ES-I3 (cell line): ENCODE measurements around the gene BCL2L1.
"Not testable (repeated sequence)": the region's sequence is repeated elsewhere in the genome, so short reads cannot be mapped to it uniquely, and the experiment has no call there.

Experiments used
- H3K36me3 ChIP-seq: 2 replicates; pipeline ENCODE4 v1.6.1; 2013; ENCODE audit warnings: mild to moderate bottlenecking, low read length, control low read depth, moderate library complexity; ENCODE audit not compliant: insufficient read depth
- H3K4me1 ChIP-seq: 2 replicates; pipeline ENCODE4 v1.6.1; 2013; ENCODE audit warnings: mild to moderate bottlenecking, control low read depth, low read length; ENCODE audit not compliant: insufficient read depth
- H3K9ac ChIP-seq: 2 replicates; pipeline ENCODE4 v1.6.1; 2013; ENCODE audit warnings: low read depth, mild to moderate bottlenecking, low read length, moderate library complexity
- H3K9me3 ChIP-seq: 2 replicates; pipeline ENCODE4 v1.6.1; 2013; ENCODE audit warnings: mild to moderate bottlenecking, low read length, moderate library complexity; ENCODE audit not compliant: control insufficient read depth, insufficient read depth

BCL2L1 gene

DNA sequence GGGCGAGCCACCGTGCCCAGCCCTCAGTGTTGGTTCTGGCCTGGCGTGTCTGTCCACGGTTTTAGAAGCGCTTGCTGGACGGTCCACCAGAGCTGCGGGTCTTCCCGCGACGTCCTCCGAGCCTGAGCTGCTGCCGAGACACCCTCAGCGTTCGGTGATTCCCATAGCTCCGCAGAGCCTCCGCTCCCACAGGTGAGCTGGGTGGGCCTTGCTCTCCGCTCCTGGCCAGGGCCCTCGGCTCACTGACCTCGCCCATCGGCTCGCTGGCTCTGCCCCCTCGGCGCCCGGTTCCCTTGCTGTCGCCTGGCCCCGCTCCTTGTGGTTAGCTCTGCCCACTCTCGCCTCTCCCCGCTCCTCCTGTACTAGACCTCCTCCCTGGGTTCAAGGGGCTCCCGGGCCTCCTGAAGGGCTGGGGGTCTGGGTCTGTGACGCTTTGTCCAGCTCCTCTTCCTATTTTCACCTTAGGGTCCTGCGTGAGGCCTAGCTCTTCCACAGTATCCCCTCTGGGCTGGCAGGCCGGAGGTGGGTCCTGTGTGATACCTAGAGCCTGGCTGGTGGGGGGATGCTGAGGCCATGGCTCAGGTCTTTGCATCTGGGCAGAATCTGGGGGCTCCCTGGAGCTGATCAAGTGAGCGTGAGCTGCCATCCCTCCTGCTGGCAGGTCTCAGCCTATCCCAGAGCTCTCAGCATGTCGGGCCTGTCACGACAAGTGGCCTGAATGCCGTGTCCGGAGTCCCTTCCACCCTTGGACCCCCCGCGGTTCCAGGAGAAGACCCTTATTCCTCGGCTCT lies 89.9 kb downstream of the BCL2L1 start:
- H3K4me1 ChIP-seq = no peaks in the 10 kb centered on the region
- no peaks in the 10 kb centered on the region for H3K9me3 ChIP-seq
- no peaks in the 10 kb centered on the region for H3K36me3 ChIP-seq
- H3K9ac ChIP-seq = no peak overlapping the region

DNA sequence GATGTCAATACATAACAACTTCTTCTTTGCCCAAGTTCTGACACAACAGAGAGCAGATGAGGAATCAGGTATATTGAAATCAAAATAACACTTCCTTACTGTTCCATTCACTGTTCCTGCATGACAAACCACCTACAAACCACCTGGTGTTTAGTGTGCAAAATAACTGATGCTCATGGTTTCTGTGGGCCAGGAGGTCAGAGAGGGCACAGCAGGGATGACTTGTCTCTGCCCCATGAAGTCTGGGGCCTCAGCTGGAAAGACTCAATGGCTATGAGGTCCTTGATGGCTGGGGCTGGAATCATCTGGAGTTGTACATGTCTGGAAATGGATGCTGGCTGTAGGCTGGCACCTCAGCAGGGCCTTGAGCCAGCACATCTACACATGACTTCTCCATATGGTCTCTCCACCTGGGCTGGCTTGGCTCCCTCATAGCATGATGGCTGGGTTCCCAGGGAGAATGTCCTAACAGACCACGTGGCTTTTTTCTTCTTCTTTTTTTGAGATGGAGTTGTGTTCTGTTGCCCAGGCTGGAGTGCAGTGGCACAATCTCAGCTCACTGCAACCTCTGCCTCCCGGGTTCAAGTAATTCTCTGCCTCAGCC lies 92.4 kb downstream of the BCL2L1 start:
- Histone ChIP-seq H3K4me1 (no peaks in the 10 kb centered on the region), H3K9ac (no peak overlapping the region), H3K36me3 (no peaks in the 10 kb centered on the region), H3K9me3 (no peaks in the 10 kb centered on the region)

DNA sequence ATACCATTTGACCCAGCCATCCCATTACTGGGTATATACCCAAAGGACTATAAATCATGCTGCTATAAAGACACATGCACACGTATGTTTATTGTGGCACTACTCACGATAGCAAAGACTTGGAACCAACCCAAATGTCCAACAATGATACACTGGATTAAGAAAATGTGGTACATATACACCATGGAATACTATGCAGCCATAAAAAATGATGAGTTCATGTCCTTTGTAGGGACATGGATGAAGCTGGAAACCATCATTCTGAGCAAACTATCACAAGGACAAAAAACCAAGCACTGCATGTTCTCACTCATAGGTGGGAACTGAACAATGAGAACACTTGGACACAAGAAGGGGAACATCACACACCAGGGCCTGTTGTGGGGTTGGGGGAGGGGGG lies 94.6 kb downstream of the BCL2L1 start:
- H3K4me1 ChIP-seq, H3K9me3 ChIP-seq, H3K9ac ChIP-seq, H3K36me3 ChIP-seq: not testable (repeated sequence)

DNA sequence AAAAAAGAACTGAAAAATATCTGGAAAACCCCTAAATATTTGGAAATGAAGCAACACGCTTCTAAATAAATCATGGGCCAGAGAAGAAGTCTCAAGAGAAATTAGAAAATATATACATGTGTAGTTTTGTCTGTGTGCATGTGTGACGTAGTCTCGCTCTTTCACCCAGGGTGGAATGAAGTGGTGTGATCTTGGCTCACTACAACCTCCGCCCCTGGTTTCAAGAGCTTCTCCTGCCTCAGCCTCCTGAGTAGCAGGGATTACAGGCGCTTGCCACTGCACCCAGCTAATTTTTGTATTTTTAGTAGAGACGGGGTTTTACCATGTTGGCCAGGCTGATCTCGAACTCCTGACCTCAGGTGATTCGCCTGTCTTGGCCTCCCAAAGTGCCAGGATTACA lies 96.1 kb downstream of the BCL2L1 start:
- H3K36me3 ChIP-seq, H3K9me3 ChIP-seq, H3K4me1 ChIP-seq, H3K9ac ChIP-seq: not testable (repeated sequence)

DNA sequence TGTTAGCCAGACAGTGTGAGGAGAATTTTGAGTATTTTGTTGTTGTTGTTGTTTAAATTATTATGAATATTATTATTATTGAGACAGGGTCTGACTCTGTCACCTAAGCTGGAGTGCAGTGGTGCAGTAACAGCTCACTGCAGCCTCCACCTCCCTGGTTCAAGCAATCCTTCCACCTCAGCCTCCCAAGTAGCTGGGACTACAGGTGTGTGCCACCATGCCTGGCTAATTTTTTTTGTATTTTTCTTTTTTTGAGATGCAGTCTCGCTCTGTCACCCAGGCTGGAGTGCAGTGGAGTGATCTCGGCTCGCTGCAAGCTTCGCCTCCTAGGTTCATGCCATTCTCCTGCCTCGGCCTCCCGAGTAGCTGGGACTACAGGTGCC lies 99.6 kb downstream of the BCL2L1 start:
- not testable (repeated sequence) for H3K36me3 ChIP-seq

DNA sequence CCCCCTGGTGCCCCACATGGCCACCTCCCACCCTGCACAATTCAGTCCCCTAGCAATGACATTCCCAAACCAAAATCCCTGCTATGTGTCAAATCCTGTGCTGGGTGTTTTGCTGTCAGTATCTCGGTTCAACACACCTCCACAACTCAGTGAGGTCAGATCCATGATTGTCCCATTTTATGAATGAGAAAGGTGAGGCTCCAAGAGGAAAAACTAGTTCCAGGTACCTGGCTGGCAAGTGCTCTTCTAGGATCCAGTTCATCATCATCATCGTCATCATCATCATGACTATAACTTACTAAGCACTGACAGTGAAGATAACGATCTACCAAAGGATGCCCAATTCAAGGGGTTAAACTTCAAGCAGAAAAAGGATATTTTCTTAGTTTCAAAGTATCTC lies 102.4 kb downstream of the BCL2L1 start:
- H3K9ac ChIP-seq = no peak overlapping the region
- H3K36me3 ChIP-seq = no peaks in the 10 kb centered on the region
- H3K4me1 ChIP-seq = no peaks in the 10 kb centered on the region
- no peaks in the 10 kb centered on the region for H3K9me3 ChIP-seq

More for the DNA sequence above, 99.6 kb downstream of the BCL2L1 start:
- not testable (repeated sequence) for H3K9me3 ChIP-seq, H3K4me1 ChIP-seq, H3K9ac ChIP-seq

DNA sequence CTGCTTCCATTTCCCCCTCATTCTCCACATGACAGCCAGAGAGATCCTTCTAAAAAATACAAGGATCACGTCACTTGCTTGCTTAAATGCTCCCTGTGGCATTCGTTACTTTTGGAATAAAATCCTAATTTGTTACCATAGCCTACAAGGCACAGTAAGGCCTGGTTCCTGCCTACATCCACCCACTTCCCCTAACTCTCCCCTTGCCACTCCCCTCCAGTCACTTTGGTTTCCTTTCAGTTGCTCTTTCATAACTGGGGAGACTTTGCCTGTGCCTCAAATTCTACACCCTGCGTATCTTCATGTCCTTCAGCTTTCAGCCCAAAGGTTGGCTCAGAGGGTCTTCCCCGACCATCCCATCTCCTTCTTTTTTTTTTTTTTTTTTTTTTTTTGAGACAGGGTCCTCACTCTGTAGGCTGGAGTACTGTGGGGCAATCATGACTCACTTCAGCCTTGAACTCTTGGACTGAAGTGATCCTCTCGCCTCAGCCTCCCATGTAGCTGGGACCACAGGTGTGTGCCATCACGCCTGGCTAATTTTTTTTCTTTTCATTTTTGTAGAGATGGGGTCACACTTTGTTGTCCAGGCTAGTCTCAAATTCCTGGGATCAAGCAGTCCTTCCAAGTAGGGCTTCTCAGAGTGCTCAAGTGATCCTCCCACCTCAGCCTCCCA lies 105.1 kb downstream of the BCL2L1 start:
- Histone ChIP-seq H3K9ac (no peak overlapping the region), H3K36me3 (no peaks in the 10 kb centered on the region), H3K4me1 (no peaks in the 10 kb centered on the region), H3K9me3 (no peaks in the 10 kb centered on the region)

DNA sequence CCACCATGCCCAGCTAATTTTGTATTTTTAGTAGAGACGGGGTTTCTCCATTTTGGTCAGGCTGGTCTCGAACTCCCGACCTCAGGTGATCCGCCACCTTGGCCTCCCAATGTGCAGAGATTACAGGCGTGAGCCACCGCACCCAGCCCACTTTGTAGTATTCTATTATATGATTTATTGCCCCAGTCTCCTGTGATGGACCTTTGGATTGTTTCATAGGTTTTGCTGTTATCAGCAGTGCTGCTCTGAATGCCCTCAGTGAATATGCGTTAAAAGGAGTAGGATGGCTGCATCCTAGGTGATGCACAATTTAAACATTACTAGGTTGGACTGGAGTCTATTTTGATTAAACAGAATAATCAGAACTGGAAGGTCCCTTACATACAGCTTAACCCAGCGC lies 107.3 kb downstream of the BCL2L1 start:
- peaks cover 12% of the 10 kb centered on the region for H3K4me1 ChIP-seq
- H3K9me3 ChIP-seq = no peaks in the 10 kb centered on the region
- no peaks in the 10 kb centered on the region for H3K36me3 ChIP-seq
- no peak overlapping the region for H3K9ac ChIP-seq
